ENCODE data around the gene RNF215.

- TF ChIP-seq CTCF (IDR thresholded peaks at IDR 0.05): no peak
- TF ChIP-seq EZH2 (IDR thresholded peaks at IDR 0.05): no peak
- TF ChIP-seq EZH2phosphoT487 (IDR thresholded peaks at IDR 0.05): no peak
These were observed 54.7 kb downstream of the RNF215 start for GRCh38 chr22:30332551-30332950.

Data from neural progenitor cell (in vitro differentiated cells).